ENCODE measurements around the gene PRDX5. TPM values are rescaled to one million over a fixed set of nuclear protein-coding genes. Genes with fewer than 3 reads are reported as not detected.

Gene PRDX5
- total and polyA plus RNA-seq, 9 of the 15 experiments (the other 6 are each of a cell fraction or from before 2014, with no cell fraction given) = 40.8 to 327 (median 204) TPM

GRCh38 chr11:64299847-64300648 is 17.9 kb upstream of the PRDX5 start, which contains the start of gene CATSPERZ (continued):
- TF ChIP-seq, protein P1, sequence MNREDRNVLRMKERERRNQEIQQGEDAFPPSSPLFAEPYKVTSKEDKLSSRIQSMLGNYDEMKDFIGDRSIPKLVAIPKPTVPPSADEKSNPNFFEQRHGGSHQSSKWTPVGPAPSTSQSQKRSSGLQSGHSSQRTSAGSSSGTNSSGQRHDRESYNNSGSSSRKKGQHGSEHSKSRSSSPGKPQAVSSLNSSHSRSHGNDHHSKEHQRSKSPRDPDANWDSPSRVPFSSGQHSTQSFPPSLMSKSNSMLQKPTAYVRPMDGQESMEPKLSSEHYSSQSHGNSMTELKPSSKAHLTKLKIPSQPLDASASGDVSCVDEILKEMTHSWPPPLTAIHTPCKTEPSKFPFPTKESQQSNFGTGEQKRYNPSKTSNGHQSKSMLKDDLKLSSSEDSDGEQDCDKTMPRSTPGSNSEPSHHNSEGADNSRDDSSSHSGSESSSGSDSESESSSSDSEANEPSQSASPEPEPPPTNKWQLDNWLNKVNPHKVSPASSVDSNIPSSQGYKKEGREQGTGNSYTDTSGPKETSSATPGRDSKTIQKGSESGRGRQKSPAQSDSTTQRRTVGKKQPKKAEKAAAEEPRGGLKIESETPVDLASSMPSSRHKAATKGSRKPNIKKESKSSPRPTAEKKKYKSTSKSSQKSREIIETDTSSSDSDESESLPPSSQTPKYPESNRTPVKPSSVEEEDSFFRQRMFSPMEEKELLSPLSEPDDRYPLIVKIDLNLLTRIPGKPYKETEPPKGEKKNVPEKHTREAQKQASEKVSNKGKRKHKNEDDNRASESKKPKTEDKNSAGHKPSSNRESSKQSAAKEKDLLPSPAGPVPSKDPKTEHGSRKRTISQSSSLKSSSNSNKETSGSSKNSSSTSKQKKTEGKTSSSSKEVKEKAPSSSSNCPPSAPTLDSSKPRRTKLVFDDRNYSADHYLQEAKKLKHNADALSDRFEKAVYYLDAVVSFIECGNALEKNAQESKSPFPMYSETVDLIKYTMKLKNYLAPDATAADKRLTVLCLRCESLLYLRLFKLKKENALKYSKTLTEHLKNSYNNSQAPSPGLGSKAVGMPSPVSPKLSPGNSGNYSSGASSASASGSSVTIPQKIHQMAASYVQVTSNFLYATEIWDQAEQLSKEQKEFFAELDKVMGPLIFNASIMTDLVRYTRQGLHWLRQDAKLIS (CRISPR knock-in tag; IDR thresholded peaks at IDR 0.05) = no peak

DNA sequence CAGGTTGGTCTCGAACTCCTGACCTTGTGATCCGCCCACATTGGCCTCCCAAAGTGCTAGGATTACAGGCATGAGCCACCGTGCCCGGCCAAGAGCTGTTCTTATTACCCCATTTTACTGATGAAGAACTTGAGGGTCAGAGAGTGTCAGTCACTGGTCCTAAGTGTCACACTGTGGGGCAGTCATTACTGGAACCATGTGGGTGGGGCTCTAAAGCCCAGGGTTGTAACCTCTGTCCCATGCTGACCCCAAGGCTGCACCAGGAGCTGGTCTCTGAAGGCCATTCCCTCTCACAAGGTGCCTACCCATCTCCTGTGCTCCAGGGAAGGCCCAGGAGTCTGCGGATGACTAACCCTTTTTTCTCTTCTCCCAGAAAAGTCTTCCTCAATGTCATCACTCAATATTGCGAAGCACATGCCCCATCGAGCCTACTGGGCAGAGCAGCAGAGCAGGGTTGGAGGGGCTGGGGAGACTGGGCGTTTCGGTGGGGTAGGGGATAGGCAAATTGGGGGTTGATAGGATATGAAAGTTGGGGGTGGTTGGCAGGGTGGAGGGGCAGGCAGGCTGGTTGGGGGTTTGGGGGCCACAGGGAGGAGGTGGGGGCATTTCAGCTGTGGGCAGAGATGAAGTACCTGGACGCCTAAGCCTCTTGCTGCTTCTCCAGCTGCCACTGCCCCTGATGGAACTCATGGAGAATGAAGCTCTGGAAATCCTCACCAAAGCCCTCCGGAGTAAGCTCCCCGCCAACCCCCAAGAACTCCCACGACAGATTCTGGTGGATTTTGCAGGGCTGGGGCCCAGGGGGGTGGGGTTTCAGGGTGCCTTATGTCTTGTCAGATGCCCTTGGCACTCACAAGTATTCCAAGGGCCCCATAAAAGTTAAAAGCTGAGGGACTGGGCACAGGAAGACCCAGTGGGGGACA is 14.6 kb upstream of the PRDX5 start:
- Histone ChIP-seq H3K9me1 (ENCODE audit: control insufficient read depth, insufficient read depth, low read length) (peaks cover 5% of the 10 kb centered on the region), H3K4me1 (replicated peaks in 1 of 2; ENCODE audit: control insufficient read depth in 2 of 2, insufficient read depth in 2 of 2, low read length in 2 of 2) (peaks cover 32 to 59% of the 10 kb centered on the region in 2 experiments), H3K4me2 (ENCODE audit: insufficient read depth, low read length) (peak overlapping the region; percentile 93), H2AFZ (ENCODE audit: low read depth, low read length) (0 out of 2 replicates have a peak overlapping the region, but pooled peaks have one; percentile 24), H3K9ac (ENCODE audit: insufficient read depth in 1 of 2, low read depth in 2 of 2, low read length in 2 of 2) (peak overlapping the region; percentile 94 to 100), H3K27ac (ENCODE audit: extremely low read depth, low read depth, low read length) (peak overlapping the region; percentile 100; the same call in 2 of the 3 replicates), H3K4me3 (no peak overlapping the region), H3K36me3 (ENCODE audit: control insufficient read depth, insufficient read depth, low read length) (peaks cover 20% of the 10 kb centered on the region; the same call in 2 of the 3 replicates), H4K20me1 (replicated peaks; ENCODE audit: control insufficient read depth, insufficient read depth, low read length) (no peaks in the 10 kb centered on the region; the same call in 1 of the 2 replicates), H3K27me3 (ENCODE audit: control insufficient read depth in 2 of 2, insufficient read depth in 2 of 2, low read length in 2 of 2) (peaks cover 1 to 2% of the 10 kb centered on the region in 2 experiments; a peak in 4 of 5 replicates), H3K79me2 (ENCODE audit: control insufficient read depth, insufficient read depth, low read length) (peaks cover 30% of the 10 kb centered on the region), H3K9me3 (replicated peaks; ENCODE audit: control insufficient read depth, insufficient read depth, low read depth, low read length) (no peaks in the 10 kb centered on the region)
- POLR2A ChIA-PET = interaction anchor here (0.6 to 5.8 kb wide), 12 partner anchors 14 to 145 kb away, joined by 3 to 68 read pairs (median 4); partner anchors contain the start of genes FERMT3 and PRDX5
- intact Hi-C loops (cut with micrococcal nuclease) = loop anchor here (1.0 to 10.0 kb wide), 6 partner anchors 33 to 469 kb away; partner anchors contain the start of genes FKBP2, MARK2, PPP1R14B and STIP1
- FAIRE-seq (peak; percentile 23), ATAC-seq (no peak), DNase-seq (ENCODE audit: extremely low read depth in 1 of 4, low spot score in 3 of 4) (no peak)
- 97% methylated on average over 7 of the region's 13 CpGs for WGBS (ENCODE audit: insufficient coverage, low coverage, missing lambda C conversion rate)
- no TSS peak for BruUV-seq (replicated peaks)
- CTCF ChIA-PET (ENCODE audit: low intra/inter-chr PET ratio) = interaction anchor here (1.4 kb wide), 1 partner anchor 99 kb away, joined by 10 read pairs; no protein-coding TSS in a partner anchor
- in situ Hi-C loops (cut with MboI) = no loop called here
- TF ChIP-seq, protein P2, sequence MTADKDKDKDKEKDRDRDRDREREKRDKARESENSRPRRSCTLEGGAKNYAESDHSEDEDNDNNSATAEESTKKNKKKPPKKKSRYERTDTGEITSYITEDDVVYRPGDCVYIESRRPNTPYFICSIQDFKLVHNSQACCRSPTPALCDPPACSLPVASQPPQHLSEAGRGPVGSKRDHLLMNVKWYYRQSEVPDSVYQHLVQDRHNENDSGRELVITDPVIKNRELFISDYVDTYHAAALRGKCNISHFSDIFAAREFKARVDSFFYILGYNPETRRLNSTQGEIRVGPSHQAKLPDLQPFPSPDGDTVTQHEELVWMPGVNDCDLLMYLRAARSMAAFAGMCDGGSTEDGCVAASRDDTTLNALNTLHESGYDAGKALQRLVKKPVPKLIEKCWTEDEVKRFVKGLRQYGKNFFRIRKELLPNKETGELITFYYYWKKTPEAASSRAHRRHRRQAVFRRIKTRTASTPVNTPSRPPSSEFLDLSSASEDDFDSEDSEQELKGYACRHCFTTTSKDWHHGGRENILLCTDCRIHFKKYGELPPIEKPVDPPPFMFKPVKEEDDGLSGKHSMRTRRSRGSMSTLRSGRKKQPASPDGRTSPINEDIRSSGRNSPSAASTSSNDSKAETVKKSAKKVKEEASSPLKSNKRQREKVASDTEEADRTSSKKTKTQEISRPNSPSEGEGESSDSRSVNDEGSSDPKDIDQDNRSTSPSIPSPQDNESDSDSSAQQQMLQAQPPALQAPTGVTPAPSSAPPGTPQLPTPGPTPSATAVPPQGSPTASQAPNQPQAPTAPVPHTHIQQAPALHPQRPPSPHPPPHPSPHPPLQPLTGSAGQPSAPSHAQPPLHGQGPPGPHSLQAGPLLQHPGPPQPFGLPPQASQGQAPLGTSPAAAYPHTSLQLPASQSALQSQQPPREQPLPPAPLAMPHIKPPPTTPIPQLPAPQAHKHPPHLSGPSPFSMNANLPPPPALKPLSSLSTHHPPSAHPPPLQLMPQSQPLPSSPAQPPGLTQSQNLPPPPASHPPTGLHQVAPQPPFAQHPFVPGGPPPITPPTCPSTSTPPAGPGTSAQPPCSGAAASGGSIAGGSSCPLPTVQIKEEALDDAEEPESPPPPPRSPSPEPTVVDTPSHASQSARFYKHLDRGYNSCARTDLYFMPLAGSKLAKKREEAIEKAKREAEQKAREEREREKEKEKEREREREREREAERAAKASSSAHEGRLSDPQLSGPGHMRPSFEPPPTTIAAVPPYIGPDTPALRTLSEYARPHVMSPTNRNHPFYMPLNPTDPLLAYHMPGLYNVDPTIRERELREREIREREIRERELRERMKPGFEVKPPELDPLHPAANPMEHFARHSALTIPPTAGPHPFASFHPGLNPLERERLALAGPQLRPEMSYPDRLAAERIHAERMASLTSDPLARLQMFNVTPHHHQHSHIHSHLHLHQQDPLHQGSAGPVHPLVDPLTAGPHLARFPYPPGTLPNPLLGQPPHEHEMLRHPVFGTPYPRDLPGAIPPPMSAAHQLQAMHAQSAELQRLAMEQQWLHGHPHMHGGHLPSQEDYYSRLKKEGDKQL (CRISPR knock-in tag; IDR thresholded peaks at IDR 0.05; ENCODE audit: borderline replicate concordance) = 0 out of 2 replicates have a peak, but pooled peaks have one; percentile 68
- TF ChIP-seq MTA2 (IDR thresholded peaks at IDR 0.05; ENCODE audit: low read depth) = no peak
